Glutamatergic neuron (in vitro differentiated cells): Measurements from ENCODE around the gene FGD5. TPM values are rescaled to one million over a fixed set of nuclear protein-coding genes. Genes with fewer than 3 reads are reported as not detected.

Source experiments
- DNase-seq: peaks from one replicate; pipeline ENCODE4 v3.0.0; 2022
- H3K27ac Mint-ChIP-seq: one replicate; pipeline ENCODE4 v1.8.0; 2020; ENCODE audit warnings: mild to moderate bottlenecking, mixed read lengths, inconsistent platforms; ENCODE audit not compliant: unreplicated experiment
- H3K27me3 Mint-ChIP-seq: one replicate; pipeline ENCODE4 v1.8.0; 2020; ENCODE audit warnings: mild to moderate bottlenecking, moderate library complexity, mixed read lengths, inconsistent platforms; ENCODE audit not compliant: unreplicated experiment
- H3K36me3 Mint-ChIP-seq: one replicate; pipeline ENCODE4 v1.8.0; 2020; ENCODE audit warnings: mild to moderate bottlenecking, mixed read lengths, inconsistent platforms; ENCODE audit not compliant: unreplicated experiment
- H3K4me1 Mint-ChIP-seq: one replicate; pipeline ENCODE4 v1.8.0; 2020; ENCODE audit warnings: mild to moderate bottlenecking, low read depth, mixed read lengths, inconsistent platforms; ENCODE audit not compliant: unreplicated experiment
- H3K4me3 Mint-ChIP-seq: one replicate; pipeline ENCODE4 v1.8.0; 2020; ENCODE audit warnings: mild to moderate bottlenecking, mixed read lengths, inconsistent platforms; ENCODE audit not compliant: unreplicated experiment
- H3K9me3 Mint-ChIP-seq: one replicate; pipeline ENCODE4 v1.8.0; 2020; ENCODE audit warnings: mild to moderate bottlenecking, moderate library complexity, mixed read lengths, inconsistent platforms; ENCODE audit not compliant: unreplicated experiment
- total RNA-seq: library from RNA; stranded (reverse); fragmentation: NEBNext Ultra II Directional; extraction: Animal tissue kit (Norgen Biotek cat#: 25700); gene quantifications from one replicate; pipeline ENCODE4 v1.2.1, GENCODE V29; 2021; ENCODE audit not compliant: unreplicated experiment
- TF ChIP-seq, protein P1 (sequence below): fragments of 200-600 bp; sonication (generic); IDR thresholded peaks from one replicate; pipeline ENCODE4 v1.5.0; 2021; ENCODE audit not compliant: partially characterized antibody, unreplicated experiment

Gene FGD5
- total RNA-seq, 1 donor from 2014 or later = 3.1 TPM

DNA sequence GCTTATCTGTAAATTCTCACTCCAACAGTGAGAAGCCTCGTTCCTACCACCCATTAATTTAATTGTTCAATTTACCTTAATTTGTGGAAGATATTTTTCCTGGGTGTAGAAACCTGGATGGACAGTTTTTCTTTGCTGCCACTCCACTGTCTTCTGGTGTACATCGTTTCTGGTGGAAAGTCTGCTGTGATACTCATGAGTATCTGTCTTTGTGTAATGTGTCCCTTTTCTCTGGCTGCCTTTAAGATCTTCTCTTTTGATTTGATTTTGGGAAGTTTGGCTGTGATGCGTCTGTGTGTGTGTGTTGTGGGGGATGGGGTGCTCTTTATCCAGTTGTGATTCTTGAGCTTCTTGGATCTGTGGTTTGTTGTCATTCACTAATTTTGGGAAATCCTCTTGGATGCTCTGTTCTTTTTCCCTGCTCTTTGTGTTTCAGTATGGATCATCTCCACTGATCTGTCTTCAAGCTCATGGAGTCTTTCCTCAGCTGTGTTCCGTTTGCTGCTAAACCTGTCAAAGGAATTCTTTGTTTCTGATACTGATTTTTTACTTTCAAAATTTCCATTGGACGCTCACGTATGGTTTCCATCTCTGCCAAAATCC is 86.4 kb downstream of the FGD5 start:
- H3K27me3 Mint-ChIP-seq = no peaks in the 10 kb centered on the region
- H3K9me3 Mint-ChIP-seq = peaks cover 3% of the 10 kb centered on the region
- no peak overlapping the region for H3K4me3 Mint-ChIP-seq
- TF ChIP-seq, protein P1, sequence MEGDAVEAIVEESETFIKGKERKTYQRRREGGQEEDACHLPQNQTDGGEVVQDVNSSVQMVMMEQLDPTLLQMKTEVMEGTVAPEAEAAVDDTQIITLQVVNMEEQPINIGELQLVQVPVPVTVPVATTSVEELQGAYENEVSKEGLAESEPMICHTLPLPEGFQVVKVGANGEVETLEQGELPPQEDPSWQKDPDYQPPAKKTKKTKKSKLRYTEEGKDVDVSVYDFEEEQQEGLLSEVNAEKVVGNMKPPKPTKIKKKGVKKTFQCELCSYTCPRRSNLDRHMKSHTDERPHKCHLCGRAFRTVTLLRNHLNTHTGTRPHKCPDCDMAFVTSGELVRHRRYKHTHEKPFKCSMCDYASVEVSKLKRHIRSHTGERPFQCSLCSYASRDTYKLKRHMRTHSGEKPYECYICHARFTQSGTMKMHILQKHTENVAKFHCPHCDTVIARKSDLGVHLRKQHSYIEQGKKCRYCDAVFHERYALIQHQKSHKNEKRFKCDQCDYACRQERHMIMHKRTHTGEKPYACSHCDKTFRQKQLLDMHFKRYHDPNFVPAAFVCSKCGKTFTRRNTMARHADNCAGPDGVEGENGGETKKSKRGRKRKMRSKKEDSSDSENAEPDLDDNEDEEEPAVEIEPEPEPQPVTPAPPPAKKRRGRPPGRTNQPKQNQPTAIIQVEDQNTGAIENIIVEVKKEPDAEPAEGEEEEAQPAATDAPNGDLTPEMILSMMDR = no peak
- no peak overlapping the region for H3K27ac Mint-ChIP-seq
- H3K4me1 Mint-ChIP-seq = no peaks in the 10 kb centered on the region
- H3K36me3 Mint-ChIP-seq = peaks cover 9% of the 10 kb centered on the region
- DNase-seq = no peak

DNA sequence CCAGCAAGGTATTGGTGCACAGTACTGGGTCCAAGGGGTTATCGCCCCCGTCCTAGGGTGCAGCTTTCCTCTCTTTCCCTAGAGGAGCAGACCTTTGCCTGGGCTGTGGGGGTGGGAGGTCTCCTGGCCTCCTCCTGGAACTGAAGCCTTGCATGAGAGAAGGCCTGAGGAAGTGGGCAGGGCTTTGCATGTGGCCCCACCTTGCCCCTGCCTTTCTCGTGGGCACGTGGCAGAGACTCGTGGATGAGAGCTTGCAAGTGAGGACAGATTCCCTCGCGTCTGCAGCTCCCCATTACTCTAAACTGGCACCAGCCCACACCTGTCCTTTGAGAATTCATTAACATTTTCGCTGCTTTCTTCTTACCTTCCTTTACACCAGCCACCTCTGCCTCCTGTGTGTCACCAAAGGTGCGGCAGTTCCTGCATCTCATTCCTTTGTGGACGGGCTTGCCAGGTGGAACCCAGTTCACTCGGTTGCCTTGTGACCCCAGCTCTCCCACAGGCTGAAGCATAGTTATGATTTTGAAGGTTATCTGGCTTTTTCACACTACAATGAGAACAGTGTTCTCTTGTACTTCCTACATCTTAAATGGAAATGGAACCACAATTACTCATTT is 87.7 kb downstream of the FGD5 start:
- H3K9me3 Mint-ChIP-seq = peaks cover 5% of the 10 kb centered on the region
- no peak for DNase-seq
- H3K4me1 Mint-ChIP-seq = no peaks in the 10 kb centered on the region
- TF ChIP-seq, protein P1 = no peak
- no peak overlapping the region for H3K27ac Mint-ChIP-seq
- H3K27me3 Mint-ChIP-seq = no peaks in the 10 kb centered on the region
- peaks cover 9% of the 10 kb centered on the region for H3K36me3 Mint-ChIP-seq
- no peak overlapping the region for H3K4me3 Mint-ChIP-seq

DNA sequence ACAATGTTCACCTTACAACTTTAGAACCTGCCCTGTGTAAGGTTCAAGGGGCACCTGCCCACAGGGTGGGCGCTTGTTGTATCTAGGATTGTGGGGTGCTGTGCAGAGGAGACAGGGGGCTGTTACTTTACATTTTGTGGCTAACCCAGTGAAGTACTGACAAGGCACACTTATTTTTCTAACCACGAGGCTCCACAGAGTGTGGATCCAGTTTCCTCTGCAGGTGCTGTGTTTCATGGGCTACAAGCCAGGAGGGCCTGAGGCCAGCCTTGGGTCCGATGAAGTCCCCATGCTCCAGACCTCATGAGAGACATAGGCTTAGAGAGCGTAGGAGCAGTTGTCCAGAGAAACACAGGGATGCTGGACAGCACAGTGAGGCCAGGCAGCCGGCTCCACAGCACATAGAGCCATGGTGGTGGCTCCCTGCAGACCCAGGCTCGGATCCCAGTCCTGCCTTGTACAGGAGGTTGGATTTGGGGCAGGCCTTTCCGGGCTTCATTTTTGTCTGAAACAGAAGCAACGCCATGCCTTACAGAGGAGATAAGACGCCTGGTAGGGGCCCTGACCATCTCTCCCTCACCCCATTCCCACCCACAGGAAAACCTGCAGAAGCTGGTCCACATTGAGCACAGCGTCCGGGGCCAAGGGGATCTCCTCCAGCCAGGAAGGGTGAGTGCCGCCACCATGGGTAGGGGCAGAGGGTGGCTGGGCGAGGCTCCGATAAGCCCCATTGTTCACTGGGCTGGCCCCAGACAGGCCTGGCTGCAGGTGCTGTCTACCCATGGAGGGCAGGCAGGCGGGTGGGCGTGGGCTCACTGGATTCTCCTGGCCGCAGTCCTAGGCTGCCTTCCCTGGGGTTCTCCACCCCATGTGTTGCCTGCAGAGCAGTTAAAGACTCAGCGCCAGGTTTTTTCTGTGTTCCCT is 88.5 kb downstream of the FGD5 start:
- Mint-ChIP-seq H3K27ac (no peak overlapping the region), H3K4me3 (no peak overlapping the region), H3K27me3 (no peaks in the 10 kb centered on the region), H3K9me3 (peaks cover 5% of the 10 kb centered on the region), H3K4me1 (no peaks in the 10 kb centered on the region), H3K36me3 (peaks cover 9% of the 10 kb centered on the region)
- TF ChIP-seq, protein P1 = no peak
- no peak for DNase-seq

DNA sequence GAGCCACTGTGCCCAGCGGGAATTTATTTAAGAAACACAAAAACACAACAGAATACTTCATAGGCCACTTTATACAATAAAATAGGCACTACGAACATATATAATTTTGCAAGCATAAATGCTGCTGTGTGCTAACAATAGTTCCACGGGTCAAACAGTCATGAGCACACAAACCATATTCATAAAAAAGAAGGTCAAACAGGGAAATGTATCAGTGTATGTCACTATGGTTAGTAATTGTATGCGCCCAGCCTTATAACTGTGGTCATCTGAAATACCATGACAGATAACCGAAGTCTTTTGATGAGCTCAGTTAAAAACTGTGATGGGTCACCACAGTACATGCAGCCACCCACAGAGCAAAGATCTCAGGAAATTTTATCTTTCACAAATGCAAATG is 90.5 kb downstream of the FGD5 start:
- no peak overlapping the region for H3K27ac Mint-ChIP-seq
- peaks cover 6% of the 10 kb centered on the region for H3K9me3 Mint-ChIP-seq
- no peak for DNase-seq
- peaks cover 9% of the 10 kb centered on the region for H3K36me3 Mint-ChIP-seq
- H3K27me3 Mint-ChIP-seq = peaks cover 1% of the 10 kb centered on the region
- TF ChIP-seq, protein P1 = no peak
- H3K4me1 Mint-ChIP-seq = peaks cover 4% of the 10 kb centered on the region
- no peak overlapping the region for H3K4me3 Mint-ChIP-seq
